ENCODE data around the gene NDRG3.
"Not testable (repeated sequence)": the region's sequence is repeated elsewhere in the genome, so short reads cannot be mapped to it uniquely, and the experiment has no call there.

NDRG3 gene

DNA sequence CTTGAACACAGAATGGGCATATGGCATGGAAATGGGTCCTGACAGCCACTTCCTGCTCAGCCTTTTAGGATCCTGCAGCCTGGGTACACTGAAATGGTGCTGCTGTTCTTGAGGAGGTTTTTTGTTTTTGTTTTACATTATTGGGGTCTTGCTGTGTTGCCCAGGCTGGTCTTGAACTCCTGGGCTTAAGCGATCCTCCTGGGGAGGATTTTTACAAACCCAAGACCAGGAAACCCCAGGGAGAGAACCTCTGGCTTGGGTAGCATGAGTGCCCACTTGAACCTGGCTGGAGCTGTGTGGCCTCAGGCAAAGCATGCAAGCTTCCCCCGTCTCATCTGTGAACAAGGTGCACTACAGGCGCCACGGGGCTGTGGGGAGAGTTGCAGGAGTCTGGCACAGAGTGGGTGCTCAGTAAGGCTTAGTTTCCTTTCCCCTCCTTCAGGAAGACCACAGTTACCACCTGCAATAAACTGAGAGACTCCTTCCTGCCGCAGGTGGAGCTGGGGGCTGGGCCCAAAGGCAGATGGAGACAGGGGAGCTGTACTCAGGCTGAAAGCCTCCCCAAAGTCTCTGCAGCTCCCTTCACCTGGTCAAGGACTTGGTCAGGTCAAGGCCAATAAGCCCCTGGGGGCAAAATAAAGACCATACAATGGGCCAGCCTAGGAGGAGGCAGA, 101.7 kb downstream of the NDRG3 start:
- DNase-seq (ENCODE audit: low spot score): no peak

DNA sequence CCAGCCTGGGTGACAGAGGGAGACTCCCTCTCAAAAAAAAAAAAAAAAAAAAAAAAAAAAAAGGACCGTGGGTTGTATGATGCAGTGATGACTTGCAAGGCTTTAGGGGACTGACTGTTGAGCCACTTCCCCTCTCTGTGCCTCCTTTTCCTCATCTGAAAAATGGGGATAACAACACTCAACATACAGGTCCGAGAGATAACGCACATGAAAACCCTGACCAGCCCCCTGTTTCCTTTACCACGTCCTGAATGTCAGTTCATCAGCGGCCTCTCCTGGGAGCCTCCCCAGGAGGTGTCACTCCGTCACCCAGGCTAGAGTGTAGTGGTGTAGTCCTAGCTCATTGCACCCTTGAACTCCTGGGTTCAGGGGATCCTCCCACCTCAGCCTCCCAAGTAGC, 103.8 kb downstream of the NDRG3 start:
- DNase-seq (ENCODE audit: low spot score): no peak

DNA sequence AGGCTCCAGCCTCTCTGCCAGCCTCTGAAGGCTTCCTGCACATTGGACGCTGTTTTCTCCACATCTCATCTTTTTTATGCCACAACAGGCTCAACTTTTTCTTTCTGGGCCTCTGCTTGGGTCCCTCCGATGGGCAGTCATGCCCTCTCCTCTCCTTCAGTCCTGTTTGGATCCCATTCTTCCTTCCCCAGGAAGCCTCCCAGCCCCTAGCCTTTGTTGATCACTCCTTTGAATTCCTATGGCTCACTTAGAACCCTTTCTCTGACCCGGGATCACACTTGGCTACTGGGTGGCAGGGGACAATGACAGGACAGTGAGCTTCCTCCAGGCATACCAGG, 104.4 kb downstream of the NDRG3 start:
- DNase-seq (ENCODE audit: low spot score): no peak

DNA sequence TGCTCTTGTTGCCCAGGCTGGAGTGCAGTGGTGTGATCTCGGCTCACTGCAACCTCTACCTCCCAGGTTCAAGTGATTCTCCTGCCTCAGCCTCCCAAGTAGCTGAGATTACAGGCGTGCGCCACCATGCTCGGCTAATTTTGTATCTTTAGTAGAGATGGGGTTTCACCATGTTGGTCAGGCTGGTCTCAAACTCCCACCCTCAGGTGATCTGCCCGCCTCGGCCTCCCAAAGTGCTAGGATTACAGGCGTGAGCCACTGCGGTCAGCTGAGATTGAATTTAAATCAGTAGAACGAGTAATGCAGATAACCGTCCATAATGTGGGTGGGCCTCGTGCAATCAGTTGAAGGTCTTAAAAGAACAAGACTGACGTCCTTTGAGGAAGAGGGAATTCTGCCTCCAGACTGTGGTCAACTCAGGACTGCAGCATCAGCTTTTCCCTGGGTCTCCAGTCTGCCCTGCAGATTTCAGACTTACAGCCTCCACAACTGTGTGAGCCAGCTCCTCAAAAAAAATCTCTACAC, 107.0 kb downstream of the NDRG3 start:
- not testable (repeated sequence) for DNase-seq (ENCODE audit: low spot score)

DNA sequence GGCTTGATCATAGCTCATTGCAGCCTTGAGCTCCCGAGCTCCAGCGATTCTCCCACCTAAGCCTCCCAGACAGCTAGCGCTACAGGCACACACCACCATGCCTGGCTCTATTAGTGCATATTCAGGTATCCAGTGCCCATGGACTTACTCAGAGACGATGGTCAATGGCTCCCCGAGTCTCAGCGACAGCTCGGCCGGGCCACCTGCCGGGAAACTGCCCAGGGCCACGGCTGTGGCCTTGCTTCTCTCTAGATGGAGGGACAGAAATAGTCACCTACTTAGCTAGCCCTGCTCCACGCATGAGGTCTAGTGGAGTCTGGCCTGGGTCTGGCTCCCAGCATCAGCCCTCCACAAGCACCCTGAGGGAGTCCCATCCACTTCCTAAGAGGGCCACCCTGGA, 111.5 kb downstream of the NDRG3 start:
- DNase-seq (ENCODE audit: low spot score): no peak

DNA sequence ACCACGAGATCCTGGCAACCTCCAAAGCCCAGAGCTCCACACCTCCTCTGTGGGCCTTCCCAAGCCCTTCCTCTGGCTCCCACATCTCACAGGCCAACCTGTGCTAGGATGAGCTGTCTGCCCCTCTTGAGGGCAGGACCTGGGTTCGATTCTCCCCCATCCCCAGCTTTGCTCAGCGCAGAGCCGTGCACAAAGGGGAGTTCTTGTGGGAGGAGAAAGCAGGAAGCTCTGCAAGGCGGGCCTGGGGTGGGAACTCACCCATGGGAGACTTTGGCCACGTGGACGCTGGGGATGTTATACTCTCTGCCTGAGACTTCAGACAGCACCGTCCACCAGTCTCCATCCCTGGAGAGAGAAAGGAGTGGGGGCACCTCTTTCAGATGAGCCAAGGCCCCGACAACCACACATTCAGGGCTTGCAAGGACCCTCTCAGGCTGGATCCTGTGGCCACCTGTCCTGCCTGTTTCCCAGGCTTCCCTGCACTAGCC, 112.6 kb downstream of the NDRG3 start:
- DNase-seq (ENCODE audit: low spot score): no peak

GRCh38 chr20:36632487-36633284, 113.2 kb downstream of the NDRG3 start:
- DNase-seq (ENCODE audit: low spot score): no peak

DNA sequence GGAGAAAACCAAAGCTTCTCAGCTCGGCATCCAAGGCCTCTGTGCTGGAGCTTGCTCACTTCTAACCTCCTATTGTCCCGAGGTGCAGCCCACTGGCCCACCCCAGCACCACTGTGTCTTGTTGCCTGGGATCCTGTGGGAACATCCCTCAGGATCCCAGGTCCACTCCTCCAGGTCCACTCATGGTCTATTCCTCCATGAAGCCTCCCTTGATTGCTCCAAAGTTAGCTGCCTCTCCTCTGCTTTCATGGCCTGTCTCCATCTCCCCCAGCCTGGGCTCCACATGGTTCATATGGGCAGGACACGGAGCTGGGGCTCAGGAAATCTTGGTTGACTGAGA, 113.8 kb downstream of the NDRG3 start:
- DNase-seq (ENCODE audit: low spot score): no peak

GRCh38 chr20:36631646-36632045, 114.2 kb downstream of the NDRG3 start:
- DNase-seq (ENCODE audit: low spot score): no peak

DNA sequence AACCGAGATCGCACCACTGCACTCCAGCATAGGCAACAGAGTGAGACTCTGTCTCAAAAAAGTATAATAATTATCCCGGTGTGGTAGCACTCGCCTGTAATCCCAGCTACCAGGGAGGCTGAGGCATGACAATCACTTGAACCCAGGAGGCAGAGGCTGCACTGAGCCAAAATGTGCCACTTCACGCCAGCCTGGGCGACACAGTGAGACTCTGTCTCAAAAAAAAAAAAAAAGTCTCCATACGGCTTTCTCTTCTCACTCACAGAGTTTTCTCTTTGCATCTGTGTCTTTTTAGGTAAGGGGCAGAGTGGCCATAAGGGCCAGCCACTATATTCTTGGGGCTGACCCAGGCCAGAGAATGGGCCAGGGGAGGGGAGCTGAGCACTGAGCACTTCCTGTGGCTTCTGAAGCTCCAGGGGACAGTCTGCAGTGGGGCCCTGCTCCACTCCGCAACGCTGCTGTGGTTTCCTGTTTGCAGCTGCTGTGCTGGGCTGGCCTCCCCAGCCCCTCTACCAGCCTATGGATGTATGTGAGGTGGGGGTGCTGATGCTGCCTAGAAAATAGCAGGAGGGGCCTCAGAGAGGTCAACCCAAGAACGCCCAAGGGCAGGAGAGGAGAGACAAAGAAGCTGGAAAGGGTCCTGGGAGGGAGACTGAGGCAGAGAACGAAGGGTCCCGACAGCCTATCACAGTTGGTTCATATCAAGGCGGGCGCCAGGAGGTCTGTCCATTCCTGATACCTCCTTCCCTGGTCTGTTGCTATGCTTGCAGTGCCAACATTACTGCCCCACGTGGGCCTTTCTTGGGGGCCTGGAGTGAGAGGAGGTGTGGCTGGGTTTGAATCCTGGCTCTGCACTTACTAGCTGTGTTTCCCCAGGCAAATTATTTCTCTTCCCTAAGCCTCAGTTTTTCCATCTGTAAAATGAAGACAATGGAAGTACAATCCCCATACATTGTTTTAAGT, 115.9 kb downstream of the NDRG3 start:
- no peak for DNase-seq (ENCODE audit: low spot score)

DNA sequence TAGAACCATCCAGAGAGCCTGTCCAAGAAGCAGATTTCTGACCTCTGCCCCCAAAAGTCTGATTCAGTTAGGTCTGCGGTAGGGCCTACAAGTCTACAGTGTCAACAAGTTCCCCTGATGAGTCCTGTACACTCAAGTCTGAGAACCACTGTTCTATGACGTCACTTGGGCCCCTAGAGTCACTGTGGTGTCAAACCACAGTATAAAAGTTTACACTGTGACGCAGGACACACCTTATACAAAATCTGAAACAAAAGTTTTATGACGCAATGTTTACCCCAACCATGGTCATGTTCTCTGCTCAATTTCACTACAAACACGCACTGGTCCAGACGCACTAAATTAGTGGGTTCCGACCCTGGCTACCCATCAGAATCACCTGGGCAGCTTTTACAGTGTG, 117.8 kb downstream of the NDRG3 start:
- no peak for DNase-seq (ENCODE audit: low spot score)

DNA sequence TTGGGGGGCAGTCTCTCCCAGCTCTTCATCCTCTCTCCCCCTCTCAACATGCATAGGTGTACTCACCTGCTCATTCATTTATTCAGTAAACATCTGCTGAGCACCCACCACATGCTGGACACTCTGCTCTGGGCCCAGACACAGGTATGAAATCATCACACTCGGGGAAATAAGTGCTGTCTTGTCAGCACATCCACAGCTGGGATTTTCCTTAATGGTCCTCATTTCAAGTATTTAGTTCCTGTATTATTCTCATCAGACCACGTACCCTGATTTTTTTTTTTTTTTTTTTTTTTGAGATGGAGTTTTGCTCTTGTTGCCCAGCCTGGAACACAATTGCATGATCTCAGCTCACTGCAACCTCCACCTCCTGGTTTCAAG, 121.0 kb downstream of the NDRG3 start:
- no peak for DNase-seq (ENCODE audit: low spot score)

GRCh38 chr20:36624068-36624943, 121.6 kb downstream of the NDRG3 start:
- no peak for DNase-seq (ENCODE audit: low spot score)

GRCh38 chr20:36623444-36623843, 122.4 kb downstream of the NDRG3 start:
- DNase-seq (ENCODE audit: low spot score): no peak

- no peak for DNase-seq (ENCODE audit: low spot score)
These were observed 125.0 kb downstream of the NDRG3 start for GRCh38 chr20:36620917-36621316.

DNA sequence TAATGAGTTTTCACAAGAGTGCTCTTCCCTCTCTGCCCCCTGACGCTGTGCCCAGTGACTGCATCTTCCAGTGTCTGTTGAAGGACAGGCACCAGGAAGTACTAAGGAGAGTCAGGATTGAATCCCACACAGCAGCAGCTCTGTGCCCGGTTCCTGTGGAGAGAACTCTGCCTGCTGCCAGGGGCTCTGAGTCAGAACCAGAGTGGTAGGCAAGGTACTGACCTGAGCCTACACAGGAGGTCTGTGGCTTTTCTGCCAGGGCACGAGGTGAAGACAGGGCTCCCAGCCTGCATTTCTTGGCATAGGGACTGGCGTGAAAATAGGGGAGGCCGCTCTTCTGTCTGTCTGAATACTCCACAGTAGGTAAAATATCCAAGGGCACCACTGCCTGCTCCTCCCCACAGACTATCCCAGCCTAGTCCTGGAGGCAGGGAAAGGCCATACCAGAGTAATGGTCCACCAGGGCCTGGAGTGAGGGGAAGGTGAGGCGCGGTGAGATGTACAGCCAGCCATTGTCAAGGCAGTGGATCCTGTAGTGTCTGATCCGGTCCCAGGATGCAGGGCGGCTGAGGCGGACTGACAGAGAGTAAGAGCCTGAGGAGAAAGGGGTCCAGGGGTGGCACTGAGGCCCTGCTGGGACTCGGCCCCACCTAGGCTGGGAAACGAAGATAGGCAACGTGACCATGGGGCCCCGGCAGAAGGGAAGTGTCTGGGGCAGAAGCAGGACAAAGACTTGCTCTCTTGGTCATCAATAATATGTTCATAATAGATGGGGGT, 130.9 kb downstream of the NDRG3 start:
- no peak for DNase-seq (ENCODE audit: low spot score)

- no peak for DNase-seq (ENCODE audit: low spot score)
These were observed 131.9 kb downstream of the NDRG3 start for GRCh38 chr20:36613974-36614373.

DNA sequence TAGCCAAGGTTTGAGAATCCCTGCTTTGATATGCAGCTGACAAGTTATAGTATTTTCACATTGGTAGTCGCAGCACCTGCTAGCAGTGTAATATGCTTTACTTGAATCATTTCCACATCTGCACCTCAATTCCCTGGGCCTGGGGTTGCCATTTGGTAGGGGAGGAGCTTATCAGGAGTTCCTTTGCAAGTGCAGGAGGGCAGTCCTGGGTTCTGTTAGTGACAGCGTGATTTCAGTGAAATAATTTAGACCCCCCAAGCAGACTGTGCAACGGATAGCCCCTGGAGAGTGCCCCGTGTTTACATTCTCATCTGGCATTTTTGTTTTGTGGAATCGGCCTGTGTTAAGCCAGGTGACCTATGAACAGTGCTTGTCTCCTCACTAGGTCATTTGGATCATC, 134.3 kb downstream of the NDRG3 start:
- DNase-seq (ENCODE audit: low spot score): no peak

- DNase-seq (ENCODE audit: low spot score): not testable (repeated sequence)
These were observed 137.5 kb downstream of the NDRG3 start for GRCh38 chr20:36608388-36608728.

GRCh38 chr20:36607586-36608387, 138.1 kb downstream of the NDRG3 start:
- DNase-seq (ENCODE audit: low spot score): peak; percentile 63

All from HuH-7 (cell line).